Measurements from ENCODE around the gene DERA.
"Not testable (repeated sequence)": the region's sequence is repeated elsewhere in the genome, so short reads cannot be mapped to it uniquely, and the experiment has no call there.

- TF ChIP-seq, protein P1, sequence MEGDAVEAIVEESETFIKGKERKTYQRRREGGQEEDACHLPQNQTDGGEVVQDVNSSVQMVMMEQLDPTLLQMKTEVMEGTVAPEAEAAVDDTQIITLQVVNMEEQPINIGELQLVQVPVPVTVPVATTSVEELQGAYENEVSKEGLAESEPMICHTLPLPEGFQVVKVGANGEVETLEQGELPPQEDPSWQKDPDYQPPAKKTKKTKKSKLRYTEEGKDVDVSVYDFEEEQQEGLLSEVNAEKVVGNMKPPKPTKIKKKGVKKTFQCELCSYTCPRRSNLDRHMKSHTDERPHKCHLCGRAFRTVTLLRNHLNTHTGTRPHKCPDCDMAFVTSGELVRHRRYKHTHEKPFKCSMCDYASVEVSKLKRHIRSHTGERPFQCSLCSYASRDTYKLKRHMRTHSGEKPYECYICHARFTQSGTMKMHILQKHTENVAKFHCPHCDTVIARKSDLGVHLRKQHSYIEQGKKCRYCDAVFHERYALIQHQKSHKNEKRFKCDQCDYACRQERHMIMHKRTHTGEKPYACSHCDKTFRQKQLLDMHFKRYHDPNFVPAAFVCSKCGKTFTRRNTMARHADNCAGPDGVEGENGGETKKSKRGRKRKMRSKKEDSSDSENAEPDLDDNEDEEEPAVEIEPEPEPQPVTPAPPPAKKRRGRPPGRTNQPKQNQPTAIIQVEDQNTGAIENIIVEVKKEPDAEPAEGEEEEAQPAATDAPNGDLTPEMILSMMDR (IDR thresholded peaks at IDR 0.05) = not testable (repeated sequence)
- TF ChIP-seq POLR2AphosphoS5 (IDR thresholded peaks at IDR 0.05; ENCODE audit: low read depth, low read length); REST (IDR thresholded peaks at IDR 0.05; ENCODE audit: insufficient read depth in 1 of 2, low read depth in 2 of 2, low read length in 1 of 2): not testable (repeated sequence)
These were observed 146.2 kb downstream of the DERA start for GRCh38 chr12:16057351-16057751.

Measured in Panc1 (cell line).